Endothelial cell of umbilical vein (primary cell): Measurements from ENCODE around the gene TCF7L2. TPM values are rescaled to one million over a fixed set of nuclear protein-coding genes. Genes with fewer than 3 reads are reported as not detected.

ENCODE experiments used
- BruUV-seq: library from RNA; stranded (reverse); fragments of 400-500 nt; replicated peaks from 2 replicates; lab custom pipeline; 2021; lab: Mats Ljungman, UMichigan
- CTCF ChIA-PET: fragments of 300-600, 350-600 bp; sonication (Branson Sonifier 250); formaldehyde crosslinking; loops from one replicate; lab custom pipeline; 2021; ENCODE audit warnings: antibody characterized with exemption, inconsistent platforms; lab: Charles Lee
- POLR2A ChIA-PET: fragments of 300-600, 350-600 bp; sonication (Branson Sonifier 250); formaldehyde crosslinking; loops from one replicate; lab custom pipeline; 2021; ENCODE audit warnings: antibody characterized with exemption, inconsistent platforms; lab: Charles Lee
- DNase-seq: peaks from one replicate; pipeline ENCODE4 v3.0.0-alpha.2; 2011; ENCODE audit warnings: low read depth, low spot score
- FAIRE-seq: peaks from 2 replicates; lab custom pipeline; 2011; peaks lifted over from hg19 to GRCh38; lab: Jason Lieb, UNC
- H2AFZ ChIP-seq: 2 replicates; pipeline ENCODE4 v1.6.0; 2012; ENCODE audit warnings: low read depth, low read length, control low read depth, inconsistent platforms
- H3K27ac ChIP-seq: 2 replicates; pipeline ENCODE4 v1.5.1; 2011; ENCODE audit warnings: low read depth, mild to moderate bottlenecking, control low read depth, low read length, moderate library complexity; ENCODE audit not compliant: insufficient read depth
- H3K27me3 ChIP-seq, 2 experiments: 2 replicates each; pipeline versions ENCODE4 v1.6.0 to v1.6.1; 2011; ENCODE audit warnings: low read length in 2 of 2, mixed read lengths in 1 of 2; ENCODE audit not compliant: control insufficient read depth in 2 of 2, insufficient read depth in 2 of 2
- H3K36me3 ChIP-seq, 2 experiments: 2 replicates in 1 of 2; 3 replicates in 1 of 2; pipeline ENCODE4 v1.5.1; 2011; ENCODE audit warnings: low read length in 2 of 2, mild to moderate bottlenecking in 1 of 2, moderate library complexity in 1 of 2; ENCODE audit not compliant: control insufficient read depth in 2 of 2, insufficient read depth in 2 of 2; ENCODE audit errors: extremely low read depth in 1 of 2
- H3K4me1 ChIP-seq: 3 replicates; pipeline ENCODE4 v1.5.1; 2011; ENCODE audit warnings: mild to moderate bottlenecking, low read length; ENCODE audit not compliant: control insufficient read depth, insufficient read depth; ENCODE audit errors: extremely low read depth
- H3K4me2 ChIP-seq: 2 replicates; pipeline ENCODE4 v1.6.1; 2011; ENCODE audit warnings: low read length, control low read depth, mixed read lengths; ENCODE audit not compliant: insufficient read depth
- H3K4me3 ChIP-seq, 3 experiments: fragments of 200-600 bp in 1 of 3; sonication (generic), shearing (Covaris generic) in 1 of 3; replicated peaks in 1 of 3; 2 replicates each; pipeline ENCODE4 v1.5.1; 2011 to 2016; ENCODE audit warnings: control low read depth in 3 of 3, low read length in 3 of 3, mild to moderate bottlenecking in 2 of 3, inconsistent platforms in 1 of 3, low read depth in 1 of 3, moderate library complexity in 1 of 3; ENCODE audit not compliant: insufficient read depth in 1 of 3
- H3K79me2 ChIP-seq: 2 replicates; pipeline ENCODE4 v1.6.0; 2012; ENCODE audit warnings: low read length, inconsistent platforms; ENCODE audit not compliant: control insufficient read depth, insufficient read depth
- H3K9ac ChIP-seq: replicated peaks from 2 replicates; pipeline ENCODE3; 2011; ENCODE audit warnings: low read length, control low read depth; ENCODE audit not compliant: insufficient read depth; ENCODE audit errors: extremely low read depth
- H3K9me1 ChIP-seq: replicated peaks from 3 replicates; pipeline ENCODE4 v1.6.0; 2011; ENCODE audit warnings: mild to moderate bottlenecking, low read length; ENCODE audit not compliant: control insufficient read depth, insufficient read depth; ENCODE audit errors: extremely low read depth
- H3K9me3 ChIP-seq: replicated peaks from 2 replicates; pipeline ENCODE4 v1.5.1; 2012; ENCODE audit warnings: low read length, inconsistent platforms; ENCODE audit not compliant: control insufficient read depth, insufficient read depth
- H4K20me1 ChIP-seq: replicated peaks from 2 replicates; pipeline ENCODE3; 2011; ENCODE audit warnings: mild to moderate bottlenecking, low read length; ENCODE audit not compliant: control insufficient read depth, insufficient read depth; ENCODE audit errors: extremely low read depth
- CTCF ChIP-seq, 2 donors: IDR thresholded peaks; 1 replicate in 1 of 2; 2 replicates in 1 of 2; pipeline ENCODE4 v1.5.1; 2011; ENCODE audit warnings: low read length in 2 of 2, mild to moderate bottlenecking in 2 of 2, moderate library complexity in 2 of 2, control low read depth in 1 of 2, inconsistent platforms in 1 of 2, low read depth in 1 of 2; ENCODE audit not compliant: insufficient read depth in 1 of 2; ENCODE audit errors: extremely low read depth in 1 of 2
- EZH2 ChIP-seq: IDR thresholded peaks from 2 replicates; pipeline ENCODE4 v1.6.1; 2012; ENCODE audit warnings: borderline replicate concordance, low read depth, mild to moderate bottlenecking, moderate library complexity, low read length, inconsistent platforms; ENCODE audit not compliant: severe bottlenecking
- FOS ChIP-seq: IDR thresholded peaks from 2 replicates; pipeline ENCODE4 v1.6.1; 2011; ENCODE audit warnings: mild to moderate bottlenecking, low read length, moderate library complexity, borderline replicate concordance; ENCODE audit not compliant: insufficient read depth
- GATA2 ChIP-seq: IDR thresholded peaks from 2 replicates; pipeline ENCODE4 v1.7.0; 2011; ENCODE audit warnings: low read depth, mild to moderate bottlenecking, moderate library complexity, mixed read lengths, low read length; ENCODE audit not compliant: insufficient read length, insufficient read depth
- JUN ChIP-seq: IDR thresholded peaks from 2 replicates; pipeline ENCODE4 v1.6.1; 2011; ENCODE audit warnings: borderline replicate concordance, low read depth; ENCODE audit not compliant: insufficient read length, insufficient read depth
- MAX ChIP-seq: IDR thresholded peaks from 2 replicates; pipeline ENCODE4 v1.6.1; 2011; ENCODE audit not compliant: insufficient read depth, insufficient read length
- MYC ChIP-seq: IDR thresholded peaks from one replicate; pipeline ENCODE4 v1.6.1; 2011; ENCODE audit warnings: mild to moderate bottlenecking, low read depth, low read length
- POLR2A ChIP-seq: IDR thresholded peaks from 2 replicates; pipeline ENCODE4 v1.6.1; 2012; ENCODE audit warnings: low read depth, mild to moderate bottlenecking, control low read depth, low read length
- POLR2AphosphoS5 ChIP-seq: IDR thresholded peaks from 2 replicates; pipeline ENCODE4 v1.6.1; 2012; ENCODE audit warnings: low read depth, mild to moderate bottlenecking, control low read depth, low read length, moderate library complexity; ENCODE audit not compliant: insufficient read depth
- dilution Hi-C: fragments of 300-500 bp; cut with MboI; formaldehyde crosslinking; loops from one replicate; pipeline ENCODE4 v1.15.0; 2019; ENCODE audit warnings: low sequenced_read_pairs; ENCODE audit not compliant: extremely low pct_ligation_motif_present
- intact Hi-C: fragments of 100-400 bp; cut with micrococcal nuclease; formaldehyde crosslinking; loops from one replicate; pipeline ENCODE4 v1.10.0; 2022
- polyA plus RNA-seq, 4 experiments: library from polyadenylated mRNA; depleted of rRNA in 3 of 4; stranded (reverse) in 3 of 4; unstranded in 1 of 4; fragments of >200 nt; gene quantifications; 2 replicates each; pipeline versions ENCODE4 v1.2.1 to v1.2.3, GENCODE V29; 2011 to 2012; ENCODE audit warnings: missing spikeins in 1 of 4
- total RNA-seq: library from RNA; stranded (reverse); gene quantifications from 2 replicates; pipeline ENCODE4 v1.2.3, GENCODE V29; 2021

Gene TCF7L2
- total and polyA plus RNA-seq, 2 donors (not counting 3 experiments of a cell fraction or from before 2014, with no cell fraction given) = 9.9 to 21.8 TPM

- CTCF ChIA-PET = interaction anchor here (0.9 kb wide), 1 partner anchor 646 kb away, joined by 3 read pairs; no protein-coding TSS in a partner anchor
- Histone ChIP-seq H3K9ac (no peak overlapping the region), H4K20me1 (no peaks in the 10 kb centered on the region), H3K9me1 (no peaks in the 10 kb centered on the region), H3K36me3 (no peaks in the 10 kb centered on the region), H3K4me3 (no peak overlapping the region), H3K4me2 (no peak overlapping the region), H3K79me2 (no peaks in the 10 kb centered on the region), H3K27ac (no peak overlapping the region), H2AFZ (no peak overlapping the region), H3K27me3 (no peaks in the 10 kb centered on the region), H3K4me1 (peaks cover 11% of the 10 kb centered on the region), H3K9me3 (no peaks in the 10 kb centered on the region)
- BruUV-seq = no TSS peak
- dilution Hi-C loops = no loop called here
- TF ChIP-seq MAX (no peak), EZH2 (no peak), FOS (no peak), POLR2A (no peak), MYC (no peak), GATA2 (no peak), POLR2AphosphoS5 (no peak), CTCF (IDR thresholded peaks at IDR 0.05; ENCODE audit: extremely low read depth in 1 of 2, insufficient read depth in 1 of 2, low read depth in 1 of 2, low read length in 2 of 2) (no peak), JUN (no peak)
- POLR2A ChIA-PET = interaction anchor here (0.7 kb wide), 1 partner anchor 19 kb away, joined by 4 read pairs; no protein-coding TSS in a partner anchor
- FAIRE-seq = peak; percentile 42
- intact Hi-C loops = no loop called here
- DNase-seq = no peak
These were observed 32.4 kb upstream of the TCF7L2 start for GRCh38 chr10:112917681-112918080.
